SJCRH30 (cell line): Measurements from ENCODE around the gene POLD4. TPM values are rescaled to one million over a fixed set of nuclear protein-coding genes. Genes with fewer than 3 reads are reported as not detected.
"Not testable (repeated sequence)": the region's sequence is repeated elsewhere in the genome, so short reads cannot be mapped to it uniquely, and the experiment has no call there.

Source experiments
- DNase-seq, 2 experiments: peaks; one replicate each; pipeline ENCODE4 v3.0.0-alpha.2; 2015 to 2020
- H3K27ac ChIP-seq: fragments of 250-450 bp; sonication (Bioruptor Pico); 2 replicates; pipeline ENCODE4 v1.5.1; 2020; ENCODE audit warnings: mild to moderate bottlenecking, moderate library complexity
- H3K27me3 ChIP-seq: fragments of 250-450 bp; sonication (Bioruptor Pico); 2 replicates; pipeline ENCODE4 v1.5.1; 2020; ENCODE audit warnings: mild to moderate bottlenecking, moderate library complexity
- H3K36me3 ChIP-seq: fragments of 250-450 bp; sonication (Bioruptor Pico); 2 replicates; pipeline ENCODE4 v1.5.1; 2020; ENCODE audit warnings: mild to moderate bottlenecking, moderate library complexity
- H3K4me1 ChIP-seq: fragments of 250-450 bp; sonication (Bioruptor Pico); 2 replicates; pipeline ENCODE4 v1.5.1; 2020; ENCODE audit warnings: mild to moderate bottlenecking, moderate library complexity
- H3K4me3 ChIP-seq: fragments of 250-450 bp; sonication (Bioruptor Pico); 2 replicates; pipeline ENCODE4 v1.5.1; 2020; ENCODE audit warnings: mild to moderate bottlenecking, moderate library complexity
- H3K9me3 ChIP-seq: fragments of 250-450 bp; sonication (Bioruptor Pico); replicated peaks from 2 replicates; pipeline ENCODE4 v1.5.1; 2020; ENCODE audit warnings: mild to moderate bottlenecking, moderate library complexity
- total RNA-seq: library from RNA; depleted of rRNA; stranded (reverse); fragments of >200 nt; shearing (Covaris generic); gene quantifications from 2 replicates; pipeline ENCODE4 v1.2.3, GENCODE V29; 2014; rRNA removed

Gene POLD4
- 35.4 and 37.5 TPM in 2 replicates for total RNA-seq

GRCh38 chr11:67353317-67354074, at the start of gene POLD4:
Gene POLD4 (minus strand): TSS chr11:67353546. CDS start chr11:67353399, 147 bp downstream.
- peak; percentile 99 for DNase-seq
- Histone ChIP-seq H3K27ac (peak within 1 kb of the TSS; percentile 100), H3K4me1 (peaks cover 38% of the 10 kb centered on the region), H3K27me3 (no peaks in the 10 kb centered on the region), H3K4me3 (peak within 1 kb of the TSS; percentile 57), H3K9me3 (no peaks in the 10 kb centered on the region), H3K36me3 (no peaks in the 10 kb centered on the region)

- not testable (repeated sequence) for H3K4me1 ChIP-seq, H3K27me3 ChIP-seq, DNase-seq, H3K27ac ChIP-seq, H3K4me3 ChIP-seq, H3K9me3 ChIP-seq, H3K36me3 ChIP-seq
These were observed 49.7 kb upstream of the POLD4 start for GRCh38 chr11:67403085-67403484.

GRCh38 chr11:67402192-67402839, 49.0 kb upstream of the POLD4 start:
- not testable (repeated sequence) for H3K4me1 ChIP-seq, H3K27me3 ChIP-seq, DNase-seq, H3K9me3 ChIP-seq
- peak overlapping the region; percentile 35; the same call in 1 of the 2 replicates for H3K27ac ChIP-seq
- peak overlapping the region; percentile 78 for H3K4me3 ChIP-seq
- peaks cover 13% of the 10 kb centered on the region for H3K36me3 ChIP-seq

GRCh38 chr11:67401495-67402191, 48.3 kb upstream of the POLD4 start, which contains the start of gene PPP1CA:
Gene PPP1CA (minus strand): TSS chr11:67401858. CDS start chr11:67401782, 76 bp downstream.
- H3K36me3 ChIP-seq = peaks cover 14% of the 10 kb centered on the region
- no peaks in the 10 kb centered on the region for H3K9me3 ChIP-seq
- H3K4me1 ChIP-seq = peaks cover 5% of the 10 kb centered on the region; the same call in 1 of the 2 replicates
- peak within 1 kb of the TSS; percentile 70 for H3K27ac ChIP-seq
- peak; percentile 89 to 90 for DNase-seq
- no peaks in the 10 kb centered on the region for H3K27me3 ChIP-seq
- peak within 1 kb of the TSS; percentile 78 for H3K4me3 ChIP-seq

GRCh38 chr11:67400942-67401494, 47.7 kb upstream of the POLD4 start:
- Histone ChIP-seq H3K27ac (peak overlapping the region; percentile 70), H3K9me3 (no peaks in the 10 kb centered on the region), H3K27me3 (no peaks in the 10 kb centered on the region), H3K36me3 (peaks cover 14% of the 10 kb centered on the region), H3K4me3 (peak overlapping the region; percentile 78), H3K4me1 (peaks cover 5% of the 10 kb centered on the region; the same call in 1 of the 2 replicates)
- peak in 1 of 2 experiments; percentile 53 for DNase-seq

GRCh38 chr11:67400251-67400941, 47.0 kb upstream of the POLD4 start:
- no peaks in the 10 kb centered on the region for H3K27me3 ChIP-seq
- DNase-seq = no peak
- H3K4me1 ChIP-seq = peaks cover 5% of the 10 kb centered on the region; the same call in 1 of the 2 replicates
- H3K27ac ChIP-seq = peak overlapping the region; percentile 70
- H3K36me3 ChIP-seq = peaks cover 18% of the 10 kb centered on the region
- H3K4me3 ChIP-seq = peak overlapping the region; percentile 78
- no peaks in the 10 kb centered on the region for H3K9me3 ChIP-seq

GRCh38 chr11:67398661-67399563, 45.6 kb upstream of the POLD4 start:
- Histone ChIP-seq H3K27ac (no peak overlapping the region), H3K36me3 (peaks cover 18% of the 10 kb centered on the region), H3K27me3 (no peaks in the 10 kb centered on the region), H3K4me3 (no peak overlapping the region), H3K9me3 (no peaks in the 10 kb centered on the region), H3K4me1 (peaks cover 5% of the 10 kb centered on the region; the same call in 1 of the 2 replicates)
- no peak for DNase-seq

GRCh38 chr11:67397986-67398660, 44.8 kb upstream of the POLD4 start:
- H3K4me3 ChIP-seq = no peak overlapping the region
- peaks cover 18% of the 10 kb centered on the region for H3K36me3 ChIP-seq
- no peaks in the 10 kb centered on the region for H3K9me3 ChIP-seq
- H3K27ac ChIP-seq = no peak overlapping the region
- no peak for DNase-seq
- peaks cover 5% of the 10 kb centered on the region; the same call in 1 of the 2 replicates for H3K4me1 ChIP-seq
- H3K27me3 ChIP-seq = no peaks in the 10 kb centered on the region

- Histone ChIP-seq H3K9me3 (no peaks in the 10 kb centered on the region), H3K4me3 (no peak overlapping the region), H3K36me3 (peaks cover 18% of the 10 kb centered on the region), H3K27me3 (no peaks in the 10 kb centered on the region), H3K27ac (no peak overlapping the region), H3K4me1 (peaks cover 4% of the 10 kb centered on the region; the same call in 1 of the 2 replicates)
- DNase-seq = no peak
These were observed 44.2 kb upstream of the POLD4 start for GRCh38 chr11:67397536-67397935.

GRCh38 chr11:67396587-67397389, 43.4 kb upstream of the POLD4 start:
- H3K4me3 ChIP-seq = no peak overlapping the region
- no peaks in the 10 kb centered on the region for H3K27me3 ChIP-seq
- no peak for DNase-seq
- H3K36me3 ChIP-seq = peaks cover 18% of the 10 kb centered on the region
- H3K4me1 ChIP-seq = 0 out of 2 replicates have a peak, but pooled peaks cover 2% of the 10 kb centered on the region
- H3K9me3 ChIP-seq = no peaks in the 10 kb centered on the region
- no peak overlapping the region for H3K27ac ChIP-seq

GRCh38 chr11:67396259-67396581, 42.9 kb upstream of the POLD4 start:
- DNase-seq = no peak
- Histone ChIP-seq H3K9me3 (no peaks in the 10 kb centered on the region), H3K27me3 (no peaks in the 10 kb centered on the region), H3K27ac (no peak overlapping the region), H3K4me3 (no peak overlapping the region), H3K4me1 (0 out of 2 replicates have a peak, but pooled peaks cover 2% of the 10 kb centered on the region), H3K36me3 (peaks cover 18% of the 10 kb centered on the region)

GRCh38 chr11:67395555-67396258, 42.4 kb upstream of the POLD4 start:
- no peak overlapping the region for H3K4me3 ChIP-seq
- H3K9me3 ChIP-seq = no peaks in the 10 kb centered on the region
- H3K27ac ChIP-seq = no peak overlapping the region
- DNase-seq = no peak
- peaks cover 18% of the 10 kb centered on the region for H3K36me3 ChIP-seq
- no peaks in the 10 kb centered on the region for H3K27me3 ChIP-seq
- H3K4me1 ChIP-seq = 0 out of 2 replicates have a peak, but pooled peaks cover 2% of the 10 kb centered on the region
